Measurements from ENCODE around the gene GLT1D1.
"Not testable (repeated sequence)": the region's sequence is repeated elsewhere in the genome, so short reads cannot be mapped to it uniquely, and the experiment has no call there.

GLT1D1 gene

DNA sequence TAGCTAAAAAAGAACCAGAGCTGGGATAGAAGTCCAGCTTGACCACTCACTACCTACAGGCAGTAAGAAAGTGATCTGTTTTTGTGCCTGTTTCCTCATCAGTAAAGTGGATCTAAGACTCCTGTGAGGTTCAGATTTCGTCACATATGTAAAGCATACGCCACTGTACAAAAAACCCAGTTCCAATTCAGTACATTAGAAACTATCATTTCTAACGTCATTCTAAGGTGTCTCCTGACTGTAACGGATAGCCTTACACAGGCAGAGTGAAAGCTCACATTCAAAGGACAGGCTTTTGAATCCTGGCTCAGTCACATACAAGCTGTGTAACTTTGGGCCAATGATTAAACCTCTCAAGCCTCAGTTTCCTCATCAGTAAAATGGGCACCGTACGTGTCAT, 33.0 kb upstream of the GLT1D1 start:
- DNase-seq (ENCODE audit: low read depth in 2 of 2, low spot score in 1 of 2) = no peak

DNA sequence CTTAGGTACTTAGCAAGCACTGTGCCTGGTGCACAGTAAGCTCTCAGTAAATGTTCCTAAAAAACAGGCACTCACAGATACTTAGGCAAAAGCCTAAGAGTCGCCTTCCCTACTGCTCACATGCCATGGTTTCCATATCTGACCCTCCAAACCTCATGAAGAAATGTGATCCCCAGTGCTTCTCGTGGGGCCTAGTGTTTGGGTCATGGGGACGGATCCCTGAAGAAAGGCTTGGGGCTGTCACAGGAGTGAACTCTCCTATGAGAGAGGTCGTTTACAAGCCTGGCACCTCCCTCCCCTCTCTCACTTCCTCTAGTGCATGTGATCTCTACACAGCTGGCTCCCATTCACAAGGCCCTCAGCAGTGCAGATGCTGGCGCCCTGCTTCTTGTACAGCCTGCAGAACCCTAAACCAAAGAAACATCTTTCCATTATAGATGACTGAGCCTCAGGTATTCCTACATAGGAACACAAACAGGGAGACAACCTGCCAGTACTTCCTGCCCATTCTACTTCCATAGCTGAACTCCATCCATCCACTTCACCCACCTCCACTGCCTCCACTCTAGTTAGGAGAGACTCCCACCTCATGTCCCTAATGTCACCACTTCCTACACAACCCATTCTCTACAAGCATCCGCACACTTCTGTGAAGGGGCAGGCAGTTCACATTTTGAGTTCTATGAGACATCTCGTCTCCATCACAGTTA, 32.4 kb upstream of the GLT1D1 start:
- DNase-seq (ENCODE audit: low read depth in 2 of 2, low spot score in 1 of 2) = no peak

DNA sequence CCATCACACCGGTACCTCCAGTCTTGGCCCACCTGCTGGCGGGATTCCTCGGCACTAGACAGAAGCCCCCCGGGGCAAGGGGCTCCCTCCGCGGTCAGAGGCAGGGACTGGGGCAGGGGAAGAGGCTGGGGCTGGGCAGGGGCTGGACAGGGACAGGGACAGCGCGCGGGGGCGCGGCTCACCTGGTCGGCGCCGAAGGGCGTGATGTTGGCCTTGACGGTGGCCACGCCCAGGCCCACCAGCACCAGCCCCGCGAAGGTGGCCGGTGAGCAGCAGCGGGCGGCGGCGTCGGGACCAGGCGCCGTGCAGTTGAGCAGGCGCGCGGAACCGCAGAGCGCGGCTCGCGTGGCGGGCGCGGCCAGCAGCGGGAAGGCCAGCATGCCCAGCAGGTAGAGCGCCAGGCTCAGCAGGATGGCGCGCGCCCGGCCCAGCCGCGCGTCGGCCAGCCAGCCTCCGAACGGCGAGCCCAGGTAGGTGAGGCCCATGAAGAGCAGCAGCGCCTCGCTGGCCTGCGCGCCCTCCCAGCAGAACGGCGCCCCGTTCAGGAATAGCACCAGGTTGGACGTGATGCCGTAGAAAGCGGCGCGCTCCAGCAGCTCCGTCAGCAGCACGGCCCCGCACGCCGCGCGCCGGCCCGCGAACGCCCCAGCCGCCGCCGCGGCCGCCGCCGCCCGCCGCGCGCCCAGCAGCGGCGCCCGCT, 29.9 kb upstream of the GLT1D1 start:
- no peak for DNase-seq (ENCODE audit: low read depth in 2 of 2, low spot score in 1 of 2)

DNA sequence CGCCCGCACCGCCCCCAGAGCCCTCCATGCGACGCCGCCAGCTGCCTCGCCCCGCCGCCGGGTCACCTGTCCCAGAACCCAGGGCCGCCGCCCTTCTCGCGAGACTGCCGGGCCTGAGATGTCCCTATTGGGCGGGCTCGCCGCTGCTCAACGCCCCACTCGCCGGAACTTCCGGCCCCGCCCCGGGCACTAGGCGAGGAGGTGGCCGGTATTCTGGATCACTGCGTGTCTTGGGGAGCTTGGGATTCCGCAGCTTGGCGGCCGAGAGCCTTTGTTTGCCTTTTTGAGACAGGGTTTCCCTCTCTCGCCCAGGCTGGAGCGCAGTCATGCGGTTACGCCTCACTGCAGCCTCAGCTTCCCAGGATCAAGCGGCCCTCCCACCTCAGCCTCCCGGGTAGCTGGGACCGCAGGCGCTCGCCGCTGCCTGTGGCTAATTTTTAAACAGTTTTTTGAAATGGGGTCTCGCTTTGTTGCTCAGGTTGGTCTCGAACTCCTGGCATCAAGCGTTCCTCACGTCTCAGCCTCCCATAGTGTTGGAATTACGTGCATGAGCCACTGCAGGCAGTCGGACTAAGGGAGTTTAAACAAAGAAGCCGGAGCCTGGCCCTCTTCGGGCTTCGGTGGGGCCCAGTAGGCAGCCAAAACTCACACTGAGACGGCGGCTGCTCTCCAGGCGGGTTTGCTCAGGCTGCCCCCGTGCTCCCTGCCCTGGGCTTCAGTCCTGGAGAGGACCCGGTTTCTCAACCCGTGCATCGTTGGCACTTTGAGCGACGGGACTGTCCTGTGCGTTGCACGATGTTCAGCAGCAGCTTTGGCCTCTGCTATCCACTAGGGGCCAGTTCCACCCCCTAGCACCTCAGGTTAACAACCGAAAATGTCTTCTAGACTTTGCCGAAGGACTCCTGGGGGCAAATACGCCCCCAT, 29.1 kb upstream of the GLT1D1 start, which contains the start of gene SLC15A4:
Gene SLC15A4, minus strand, starts transcription at position 43 of the 924 bp plus-strand sequence. Its CDS starts 15 bp downstream, at position 28.
- peak; percentile 73 to 84 for DNase-seq (ENCODE audit: low read depth in 2 of 2, low spot score in 1 of 2)

DNA sequence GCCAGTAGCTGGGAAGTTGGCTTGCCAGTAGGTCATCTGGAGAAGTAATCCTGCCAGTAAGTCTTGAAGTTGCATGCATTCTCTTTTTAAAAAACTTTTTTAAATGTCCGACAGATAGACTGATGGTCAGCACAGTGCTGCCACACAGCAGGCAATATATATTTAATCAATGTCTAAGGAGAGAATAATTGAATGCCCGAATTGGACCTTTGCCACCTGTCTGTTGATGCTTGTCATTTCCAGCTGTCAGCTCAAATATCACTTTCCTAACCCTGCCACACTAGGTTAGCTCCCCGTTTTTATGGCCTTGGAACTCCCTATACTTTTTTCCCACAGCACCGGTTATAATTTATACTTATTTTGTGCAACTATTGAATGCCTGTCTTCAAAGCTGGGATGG, 27.4 kb upstream of the GLT1D1 start:
- no peak for DNase-seq (ENCODE audit: low read depth in 2 of 2, low spot score in 1 of 2)

DNA sequence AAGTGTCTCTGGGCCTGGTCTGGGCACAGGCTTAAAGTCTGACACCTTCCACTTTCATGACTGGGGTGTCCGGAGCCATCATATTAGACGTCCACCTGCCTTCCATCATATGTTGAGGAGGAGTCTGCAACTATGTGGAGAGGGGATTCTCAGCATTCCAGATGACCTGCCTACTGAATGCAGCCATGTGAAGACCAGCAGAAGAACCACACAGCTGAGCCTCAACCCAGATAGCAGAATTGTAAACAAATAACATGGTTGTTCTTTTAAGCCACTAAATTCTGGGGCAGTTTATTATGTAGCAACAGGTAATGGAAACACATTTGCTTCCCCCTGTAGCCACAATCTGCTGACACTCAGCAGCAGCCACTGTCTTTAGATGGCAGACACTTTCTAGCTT, 25.6 kb upstream of the GLT1D1 start:
- DNase-seq (ENCODE audit: low read depth in 2 of 2, low spot score in 1 of 2) = no peak

DNA sequence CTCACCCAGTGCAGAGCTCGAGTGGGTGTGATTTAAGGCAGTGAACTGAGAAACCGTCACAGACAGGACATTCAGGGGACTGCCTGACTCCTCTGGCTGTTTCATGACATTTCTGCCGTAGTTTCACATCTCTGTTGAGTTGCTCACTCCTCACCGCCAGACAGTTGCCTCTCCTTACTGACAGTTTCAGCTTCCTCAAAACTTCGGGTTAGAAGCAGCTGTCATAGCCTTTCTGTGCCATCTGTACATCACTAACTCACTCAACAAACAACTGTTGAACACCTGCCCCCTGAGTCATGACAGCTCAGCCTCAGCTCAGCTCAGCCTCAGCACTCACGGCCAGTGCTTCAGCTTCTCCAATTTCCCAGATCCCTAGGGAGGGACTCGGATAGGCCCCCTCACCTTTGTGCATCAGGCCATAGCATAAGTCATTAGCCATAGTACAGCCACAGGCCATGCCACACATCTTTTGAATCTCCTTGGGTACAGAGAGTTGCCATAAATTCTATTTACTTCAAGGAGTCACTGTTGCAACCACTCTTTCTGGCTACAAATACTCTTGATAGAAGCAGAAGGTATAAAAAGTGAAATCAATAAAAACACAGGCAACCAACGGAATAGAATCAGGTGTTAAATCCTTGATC, 23.3 kb upstream of the GLT1D1 start:
- DNase-seq (ENCODE audit: low read depth in 2 of 2, low spot score in 1 of 2) = no peak

DNA sequence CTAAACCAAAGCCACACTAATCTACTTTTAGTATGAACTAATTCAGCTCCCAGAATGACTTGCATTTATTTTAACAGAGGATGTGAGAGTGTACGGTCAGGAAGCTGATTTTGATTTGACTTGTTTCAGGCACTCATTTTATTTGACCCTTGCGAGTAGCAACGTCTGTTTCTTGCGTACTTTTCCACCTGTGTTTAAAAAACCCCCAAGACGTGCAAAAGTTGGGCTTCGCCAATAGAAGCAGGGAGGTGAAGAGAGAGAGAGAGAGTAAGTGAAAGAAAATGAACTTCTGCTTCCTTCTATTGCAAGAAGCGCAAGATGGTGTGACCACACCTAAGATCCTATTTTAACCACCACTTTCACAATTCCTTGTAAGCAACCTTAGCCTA, 22.8 kb upstream of the GLT1D1 start:
- DNase-seq (ENCODE audit: low read depth in 2 of 2, low spot score in 1 of 2) = no peak

DNA sequence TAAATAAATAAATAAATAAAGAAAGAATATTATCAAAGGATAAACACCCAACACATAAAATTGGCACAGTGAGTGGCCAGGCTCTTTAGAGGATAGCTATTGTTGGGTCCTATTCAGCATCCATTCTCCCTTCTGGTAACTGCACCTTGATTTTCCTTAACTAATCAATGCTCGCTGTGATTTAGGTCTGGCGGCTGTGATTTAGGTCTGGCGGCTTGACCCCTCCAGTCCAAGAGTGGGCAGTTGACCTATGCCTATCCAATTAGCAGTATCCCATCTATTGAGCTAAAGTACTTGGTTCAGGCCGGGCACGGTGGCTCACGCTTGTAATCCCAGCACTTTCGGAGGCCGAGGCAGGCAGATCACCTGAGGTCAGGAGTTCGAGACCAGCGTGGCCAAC, 19.9 kb upstream of the GLT1D1 start:
- no peak for DNase-seq (ENCODE audit: low read depth in 2 of 2, low spot score in 1 of 2)

DNA sequence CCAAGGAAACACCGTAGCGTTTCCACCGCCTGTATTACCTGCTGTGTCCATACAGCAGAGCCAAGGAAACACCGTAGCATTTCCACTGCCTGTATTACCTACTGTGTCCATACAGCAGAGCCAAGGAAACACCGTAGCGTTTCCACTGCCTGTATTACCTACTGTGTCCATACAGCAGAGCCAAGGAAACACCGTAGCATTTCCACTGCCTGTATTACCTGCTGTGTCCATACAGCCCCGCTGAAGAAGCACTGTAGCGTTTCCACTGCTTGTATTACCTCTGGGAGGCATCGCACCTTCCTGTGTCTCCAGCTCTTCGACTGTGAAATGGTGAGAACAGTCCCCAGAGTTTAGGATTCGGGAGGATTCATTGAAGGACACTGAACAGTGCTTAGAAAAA, 13.4 kb upstream of the GLT1D1 start:
- not testable (repeated sequence) for DNase-seq (ENCODE audit: low read depth in 2 of 2, low spot score in 1 of 2)

DNA sequence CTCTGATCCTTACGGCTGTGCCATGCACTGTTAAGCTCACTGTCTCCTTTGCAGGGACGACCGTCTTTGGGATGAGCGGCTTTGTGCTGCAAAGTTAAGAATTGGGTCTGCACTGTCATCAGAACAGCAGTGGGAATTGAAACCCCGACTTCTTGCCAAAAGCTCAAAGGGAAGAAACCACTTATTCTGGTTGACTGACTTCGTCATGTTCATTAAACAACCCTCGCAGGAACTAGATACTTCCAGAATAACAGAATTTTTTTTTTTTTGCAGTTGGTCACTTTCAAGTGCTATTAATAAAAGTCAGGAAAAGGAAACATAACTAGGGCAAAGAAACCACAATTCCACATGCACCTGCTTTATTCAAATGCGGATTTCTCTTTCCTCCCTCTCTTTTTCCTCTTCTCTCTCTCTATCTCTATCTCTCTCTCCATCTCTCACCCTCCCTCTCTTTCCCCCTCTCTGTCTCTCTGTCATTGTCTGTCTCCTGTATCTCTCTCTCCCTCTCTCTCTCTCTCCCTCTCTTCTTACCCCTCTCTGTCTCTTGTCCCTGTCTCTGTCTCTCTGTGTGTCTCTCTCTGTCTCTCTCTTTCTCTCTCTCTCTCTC, 12.3 kb upstream of the GLT1D1 start:
- DNase-seq (ENCODE audit: low read depth in 2 of 2, low spot score in 1 of 2) = no peak

DNA sequence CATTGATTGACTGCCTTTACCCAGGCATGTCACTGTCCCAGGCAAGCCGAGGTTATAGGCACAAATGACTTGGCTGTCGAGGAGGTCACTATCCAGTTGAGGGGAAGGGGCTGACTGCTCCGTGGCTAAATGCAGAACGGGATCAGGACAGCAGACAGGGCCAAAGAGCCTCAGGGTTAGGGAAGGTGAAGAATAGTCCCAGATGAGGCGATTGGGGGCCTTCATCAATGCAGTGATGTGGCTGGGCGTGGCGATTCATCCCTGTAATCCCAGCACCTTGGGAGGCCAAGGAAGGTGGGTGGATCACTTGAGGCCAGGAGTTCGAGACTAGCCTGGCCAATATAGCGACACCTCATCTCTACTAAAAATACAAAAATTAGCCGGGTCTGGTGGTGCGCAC, 10.7 kb upstream of the GLT1D1 start:
- no peak for DNase-seq (ENCODE audit: low read depth in 2 of 2, low spot score in 1 of 2)

DNA sequence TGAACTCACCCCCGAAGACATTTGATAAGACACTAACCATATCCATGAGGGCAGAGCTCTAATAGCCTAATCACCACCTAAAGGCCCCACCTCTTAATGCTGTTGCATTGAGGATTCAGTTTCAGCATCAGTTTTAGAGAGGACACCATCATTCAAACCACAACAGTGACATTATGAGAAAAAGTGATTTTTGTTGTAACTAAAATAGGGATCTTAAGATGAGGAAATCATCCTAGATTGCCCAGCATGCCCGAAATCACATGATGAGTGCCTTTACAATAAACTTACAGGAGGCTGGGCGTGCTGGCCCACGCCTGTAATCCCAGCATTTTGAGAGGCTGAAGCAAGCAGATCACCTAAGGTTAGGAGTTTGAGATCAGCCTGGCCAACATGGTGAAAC, 9.7 kb upstream of the GLT1D1 start:
- no peak for DNase-seq (ENCODE audit: low read depth in 2 of 2, low spot score in 1 of 2)

DNA sequence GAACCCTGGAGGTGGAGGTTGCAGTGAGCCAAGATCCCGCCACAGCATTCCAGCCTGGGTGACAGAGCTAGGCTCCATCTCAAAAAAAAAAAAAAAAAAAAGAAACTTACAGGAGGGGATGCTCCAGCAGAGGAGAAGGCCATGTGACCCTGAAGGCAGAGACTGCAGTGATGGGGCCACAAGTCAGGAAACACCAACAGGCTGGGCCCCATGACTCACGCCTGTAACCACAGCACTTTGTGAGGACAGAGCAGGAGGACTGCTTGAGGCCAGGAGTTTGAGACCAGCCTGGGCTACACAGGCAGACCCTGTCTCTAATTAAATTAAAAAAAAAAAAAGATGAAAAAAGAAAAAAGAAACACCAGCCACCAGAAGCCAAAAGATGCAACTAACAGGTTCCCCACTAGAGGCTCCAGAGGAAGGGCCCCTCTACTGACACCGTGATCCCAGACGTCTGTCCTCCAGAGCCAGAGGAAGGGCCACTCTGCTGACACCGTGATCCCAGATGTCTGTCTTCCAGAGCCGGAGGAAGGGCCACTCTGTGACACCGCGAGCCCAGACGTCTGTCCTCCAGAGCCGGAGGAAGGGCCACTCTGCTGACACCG, 9.1 kb upstream of the GLT1D1 start:
- no peak for DNase-seq (ENCODE audit: low read depth in 2 of 2, low spot score in 1 of 2)

DNA sequence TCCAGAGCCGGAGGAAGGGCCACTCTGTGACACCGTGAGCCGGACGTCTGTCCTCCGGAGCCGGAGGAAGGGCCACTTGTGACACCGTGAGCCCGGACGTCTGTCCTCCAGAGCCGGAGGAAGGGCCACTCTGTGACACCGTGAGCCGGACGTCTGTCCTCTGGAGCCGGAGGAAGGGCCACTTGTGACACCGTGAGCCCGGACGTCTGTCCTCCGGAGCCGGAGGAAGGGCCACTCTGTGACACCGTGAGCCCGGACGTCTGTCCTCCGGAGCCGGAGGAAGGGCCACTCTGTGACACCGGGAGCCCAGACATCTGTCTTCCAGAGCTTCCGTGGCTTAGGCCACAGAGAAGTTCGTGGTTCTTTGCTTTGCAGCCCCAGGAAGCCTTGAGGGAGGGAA, 6.6 kb upstream of the GLT1D1 start:
- DNase-seq (ENCODE audit: low read depth in 2 of 2, low spot score in 1 of 2) = not testable (repeated sequence)

DNA sequence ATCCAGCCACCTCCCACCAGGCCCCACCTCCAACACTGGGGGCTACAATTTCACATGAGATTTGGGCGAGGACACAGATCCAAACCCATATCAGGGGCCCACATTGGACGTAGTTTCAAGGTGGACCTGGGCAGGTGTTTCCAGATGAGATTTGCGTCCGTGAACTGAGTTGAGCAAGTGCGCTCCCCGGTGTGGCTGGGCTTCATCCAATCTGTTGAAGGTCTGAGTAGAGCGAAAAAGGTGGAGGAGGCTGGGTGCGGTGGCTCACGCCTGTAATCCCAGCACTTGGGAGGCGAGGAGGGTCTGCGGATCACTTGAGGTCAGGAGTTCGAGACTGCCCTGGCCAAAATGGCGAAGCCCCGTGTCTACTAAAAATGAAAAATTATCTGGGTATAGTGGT, 4.9 kb upstream of the GLT1D1 start:
- DNase-seq (ENCODE audit: low read depth in 2 of 2, low spot score in 1 of 2) = no peak

DNA sequence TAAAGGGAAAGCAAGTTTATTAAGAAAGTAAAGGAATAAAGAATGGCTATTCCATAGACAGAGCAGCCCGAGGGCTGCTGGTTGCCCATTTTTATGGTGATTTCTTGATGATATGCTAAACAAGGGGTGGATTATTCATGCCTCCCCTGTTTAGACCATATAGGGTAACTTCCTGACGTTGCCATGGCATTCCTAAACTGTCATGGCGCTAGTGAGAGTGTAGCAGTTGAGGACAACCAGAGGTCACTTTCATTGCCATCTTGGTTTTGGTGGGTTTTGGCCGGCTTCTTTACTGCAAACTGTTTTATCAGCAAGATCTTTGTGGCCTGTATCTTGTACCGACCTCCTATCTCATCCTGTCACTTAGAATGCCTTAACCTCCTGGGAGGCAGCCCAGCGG, 3.5 kb upstream of the GLT1D1 start:
- DNase-seq (ENCODE audit: low read depth in 2 of 2, low spot score in 1 of 2) = not testable (repeated sequence)

DNA sequence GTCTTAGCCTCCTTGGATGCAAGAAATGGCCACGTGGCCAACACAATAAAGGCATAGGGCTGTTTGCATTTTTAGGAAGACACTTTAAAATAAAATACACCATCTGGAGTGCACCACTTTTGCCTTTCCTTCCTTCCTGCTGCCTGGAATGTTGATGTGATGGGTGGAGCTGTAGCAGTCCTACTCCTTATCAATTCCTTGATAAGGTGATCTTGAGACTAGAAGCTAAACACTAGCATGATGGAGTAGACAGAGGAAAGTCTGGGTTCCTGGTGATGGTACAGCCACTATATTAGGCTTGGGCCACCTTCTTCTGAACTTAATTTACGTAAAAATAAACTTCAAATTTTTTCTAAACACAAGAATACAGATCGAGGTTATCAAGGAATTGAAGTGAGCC, 2.9 kb upstream of the GLT1D1 start:
- no peak for DNase-seq (ENCODE audit: low read depth in 2 of 2, low spot score in 1 of 2)

DNA sequence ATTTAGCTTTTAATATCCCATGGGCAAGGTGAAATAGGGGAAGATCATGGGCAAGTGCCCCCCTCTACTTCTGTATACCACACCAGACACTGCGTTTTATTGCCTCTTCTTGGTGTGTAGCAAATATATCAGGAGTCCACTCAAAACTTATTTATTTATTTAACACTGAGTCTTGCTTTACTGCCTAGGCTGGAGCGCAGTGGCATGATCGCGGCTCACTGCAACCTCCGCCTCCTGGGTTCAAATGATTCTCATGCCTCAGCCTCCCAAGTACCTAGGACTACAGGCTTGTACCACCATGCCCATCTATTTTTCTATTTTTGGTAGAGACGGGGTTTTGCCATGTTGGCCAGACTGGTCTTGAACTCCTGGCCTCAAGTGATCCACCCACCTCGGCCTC, 1.8 kb upstream of the GLT1D1 start:
- DNase-seq (ENCODE audit: low read depth in 2 of 2, low spot score in 1 of 2) = not testable (repeated sequence)

DNA sequence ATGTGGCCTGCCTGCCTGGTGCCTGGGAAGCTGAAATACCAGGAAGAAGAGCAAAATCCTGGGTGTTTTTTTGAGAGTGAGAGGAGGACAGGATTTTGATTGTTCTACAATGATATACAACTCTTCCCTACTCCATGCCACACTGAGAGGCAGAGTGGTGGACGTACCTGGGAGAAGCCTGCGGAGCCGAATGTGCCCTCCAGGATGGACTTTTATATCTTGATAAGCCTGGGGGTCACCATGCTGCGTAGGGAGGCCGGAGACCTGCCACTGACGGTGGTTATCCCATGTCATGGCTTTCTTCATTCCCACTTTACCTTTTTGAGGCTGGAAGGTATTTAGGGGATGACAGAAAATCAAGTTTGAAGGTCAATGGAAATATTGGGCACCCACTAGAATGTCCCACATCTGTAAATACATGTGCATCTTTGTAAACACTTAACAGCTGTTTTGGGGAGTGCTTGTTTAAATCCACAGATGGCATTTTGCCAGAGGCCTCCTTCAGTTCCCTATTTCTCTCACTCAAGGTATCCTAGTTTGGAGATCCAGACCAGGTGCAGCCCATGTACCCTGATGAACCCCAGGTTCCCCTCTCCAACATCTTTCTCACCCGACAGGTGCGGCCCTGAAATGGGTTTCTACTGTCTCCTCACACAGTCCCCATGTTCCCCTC, 1.1 kb upstream of the GLT1D1 start:
- DNase-seq (ENCODE audit: low read depth in 2 of 2, low spot score in 1 of 2) = no peak
